Smooth muscle cell (in vitro differentiated cells): ENCODE data around the gene MPDU1. TPM values are rescaled to one million over a fixed set of nuclear protein-coding genes. Genes with fewer than 3 reads are reported as not detected.

Source experiments
- DNase-seq: peaks from one replicate; lab custom pipeline; 2025; ENCODE audit not compliant: unreplicated experiment; lab: John Stamatoyannopoulos, UW
- H2AFZ ChIP-seq: fragments of 200-600 bp; sonication (generic); 2 replicates; pipeline ENCODE4 v1.6.0; 2016; ENCODE audit warnings: antibody characterized with exemption, low read depth, mild to moderate bottlenecking
- H3F3A ChIP-seq: fragments of 200-600 bp; sonication (generic); 2 replicates; pipeline ENCODE4 v1.6.0; 2017; ENCODE audit warnings: antibody characterized with exemption, low read depth
- H3K27ac ChIP-seq: fragments of 200-600 bp; sonication (generic); 2 replicates; pipeline ENCODE4 v1.5.1; 2016; ENCODE audit warnings: low read depth, mild to moderate bottlenecking
- H3K27me3 ChIP-seq: fragments of 200-600 bp; sonication (generic); 2 replicates; pipeline ENCODE4 v1.6.1; 2016; ENCODE audit warnings: low read depth, mild to moderate bottlenecking
- H3K36me3 ChIP-seq: fragments of 200-600 bp; sonication (generic); 2 replicates; pipeline ENCODE4 v1.5.1; 2016; ENCODE audit warnings: low read depth
- H3K4me1 ChIP-seq: fragments of 200-600 bp; sonication (generic); 2 replicates; pipeline ENCODE4 v1.5.1; 2016; ENCODE audit warnings: low read depth
- H3K4me2 ChIP-seq: fragments of 200-600 bp; sonication (generic); 2 replicates; pipeline ENCODE4 v1.6.0; 2016; ENCODE audit warnings: mild to moderate bottlenecking
- H3K4me3 ChIP-seq: fragments of 200-600 bp; sonication (generic); 2 replicates; pipeline ENCODE4 v1.5.1; 2016; ENCODE audit warnings: mild to moderate bottlenecking
- H3K79me2 ChIP-seq: fragments of 200-600 bp; sonication (generic); 2 replicates; pipeline ENCODE4 v1.6.0; 2016; ENCODE audit warnings: low read depth, mild to moderate bottlenecking
- H3K9ac ChIP-seq: fragments of 200-600 bp; sonication (generic); 2 replicates; pipeline ENCODE4 v1.6.0; 2016; ENCODE audit warnings: low read depth
- H3K9me3 ChIP-seq: fragments of 200-600 bp; sonication (generic); replicated peaks from 2 replicates; pipeline ENCODE4 v1.5.1; 2016; ENCODE audit warnings: low read depth
- H4K20me1 ChIP-seq: fragments of 200-600 bp; sonication (generic); 2 replicates; pipeline ENCODE4 v1.6.0; 2016; ENCODE audit warnings: low read depth
- WGBS: methylation state at CpG from one replicate; pipeline ENCODE4 v1.1.7; 2016; ENCODE audit warnings: low lambda C conversion rate; 5-methylcytosine and 5-hydroxymethylcytosine counted together
- polyA plus RNA-seq: library from polyadenylated mRNA; unstranded; fragments of >200 nt; fragmentation: Nextera tagmentation; extraction: Ambion mirVana; gene quantifications from 2 replicates; pipeline ENCODE4 v1.2.1, GENCODE V29; 2016
- total RNA-seq: library from RNA; depleted of rRNA; stranded (reverse); fragments of >200 nt; gene quantifications from 2 replicates; pipeline ENCODE4 v1.2.3, GENCODE V29; 2014
- TF ChIP-seq, protein P1 (sequence below): fragments of 200-600 bp; sonication (generic); IDR thresholded peaks from 2 replicates; pipeline ENCODE4 v1.5.1; 2017; ENCODE audit warnings: borderline replicate concordance, mild to moderate bottlenecking, antibody characterized with exemption; ENCODE audit not compliant: insufficient read depth, poor library complexity, severe bottlenecking

MPDU1 gene
- total and polyA plus RNA-seq, 2 experiments from 2014 or later = 70.7 to 228 TPM

DNA sequence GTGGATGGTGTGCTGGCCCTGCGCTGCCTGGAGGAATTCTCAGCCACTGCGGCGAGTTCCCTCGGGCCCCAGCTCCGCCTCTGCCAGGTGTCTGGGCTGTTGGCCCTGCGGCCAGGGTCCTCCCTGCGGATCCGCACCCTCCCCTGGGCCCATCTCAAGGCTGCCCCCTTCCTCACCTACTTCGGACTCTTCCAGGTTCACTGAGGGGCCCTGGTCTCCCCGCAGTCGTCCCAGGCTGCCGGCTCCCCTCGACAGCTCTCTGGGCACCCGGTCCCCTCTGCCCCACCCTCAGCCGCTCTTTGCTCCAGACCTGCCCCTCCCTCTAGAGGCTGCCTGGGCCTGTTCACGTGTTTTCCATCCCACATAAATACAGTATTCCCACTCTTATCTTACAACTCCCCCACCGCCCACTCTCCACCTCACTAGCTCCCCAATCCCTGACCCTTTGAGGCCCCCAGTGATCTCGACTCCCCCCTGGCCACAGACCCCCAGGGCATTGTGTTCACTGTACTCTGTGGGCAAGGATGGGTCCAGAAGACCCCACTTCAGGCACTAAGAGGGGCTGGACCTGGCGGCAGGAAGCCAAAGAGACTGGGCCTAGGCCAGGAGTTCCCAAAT, 26.4 kb upstream of the MPDU1 start:
- Histone ChIP-seq H3K4me2 (no peak overlapping the region), H3K79me2 (peaks cover 3% of the 10 kb centered on the region), H3K9ac (no peak overlapping the region), H3K9me3 (no peaks in the 10 kb centered on the region), H2AFZ (no peak overlapping the region), H4K20me1 (no peaks in the 10 kb centered on the region), H3K27me3 (no peaks in the 10 kb centered on the region), H3F3A (peaks cover 1% of the 10 kb centered on the region), H3K4me1 (peaks cover 19% of the 10 kb centered on the region), H3K4me3 (no peak overlapping the region), H3K27ac (no peak overlapping the region), H3K36me3 (no peaks in the 10 kb centered on the region)
- DNase-seq = no peak
- TF ChIP-seq, protein P1, sequence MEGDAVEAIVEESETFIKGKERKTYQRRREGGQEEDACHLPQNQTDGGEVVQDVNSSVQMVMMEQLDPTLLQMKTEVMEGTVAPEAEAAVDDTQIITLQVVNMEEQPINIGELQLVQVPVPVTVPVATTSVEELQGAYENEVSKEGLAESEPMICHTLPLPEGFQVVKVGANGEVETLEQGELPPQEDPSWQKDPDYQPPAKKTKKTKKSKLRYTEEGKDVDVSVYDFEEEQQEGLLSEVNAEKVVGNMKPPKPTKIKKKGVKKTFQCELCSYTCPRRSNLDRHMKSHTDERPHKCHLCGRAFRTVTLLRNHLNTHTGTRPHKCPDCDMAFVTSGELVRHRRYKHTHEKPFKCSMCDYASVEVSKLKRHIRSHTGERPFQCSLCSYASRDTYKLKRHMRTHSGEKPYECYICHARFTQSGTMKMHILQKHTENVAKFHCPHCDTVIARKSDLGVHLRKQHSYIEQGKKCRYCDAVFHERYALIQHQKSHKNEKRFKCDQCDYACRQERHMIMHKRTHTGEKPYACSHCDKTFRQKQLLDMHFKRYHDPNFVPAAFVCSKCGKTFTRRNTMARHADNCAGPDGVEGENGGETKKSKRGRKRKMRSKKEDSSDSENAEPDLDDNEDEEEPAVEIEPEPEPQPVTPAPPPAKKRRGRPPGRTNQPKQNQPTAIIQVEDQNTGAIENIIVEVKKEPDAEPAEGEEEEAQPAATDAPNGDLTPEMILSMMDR = no peak
- WGBS = 76% methylated on average over 16 of the region's 19 CpGs

DNA sequence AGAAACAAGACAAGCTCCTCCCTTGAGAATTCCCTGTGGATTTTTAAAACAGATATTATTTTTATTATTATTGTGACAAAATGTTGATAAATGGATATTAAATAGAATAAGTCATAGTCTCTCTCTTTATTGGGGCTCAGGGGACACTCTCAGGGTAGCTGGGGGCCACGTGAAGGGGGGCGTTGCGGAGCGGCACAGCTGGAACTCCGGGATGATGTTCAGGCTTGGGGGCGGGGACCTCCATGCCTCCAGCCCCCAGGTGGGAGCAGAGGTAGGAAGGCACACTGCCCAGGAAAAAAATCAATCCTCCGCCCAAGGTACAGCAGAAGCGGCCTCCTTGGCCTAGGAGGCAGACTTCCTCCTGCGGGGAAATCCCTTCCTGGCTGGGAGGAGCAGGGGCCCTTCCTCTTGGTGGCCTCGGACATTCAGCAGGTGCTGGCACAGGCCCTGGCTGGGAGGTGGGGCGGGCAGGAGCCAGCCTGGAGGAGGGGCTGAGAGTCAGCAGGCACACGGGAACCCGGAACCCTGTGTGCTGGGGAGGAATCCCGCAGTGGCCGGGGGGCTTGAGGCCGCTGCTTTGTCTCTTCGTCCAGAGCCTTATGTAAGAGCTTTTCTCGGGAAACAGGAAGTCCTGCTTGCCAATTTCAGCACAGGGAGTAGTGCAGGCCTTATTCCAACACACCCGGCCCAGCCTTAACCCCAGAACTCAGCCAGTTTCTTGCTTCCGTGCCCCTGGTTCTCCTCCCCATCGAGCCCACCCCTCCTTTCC, 25.7 kb upstream of the MPDU1 start:
- Histone ChIP-seq H3K27ac (no peak overlapping the region), H3K79me2 (peaks cover 10% of the 10 kb centered on the region), H3K9me3 (no peaks in the 10 kb centered on the region), H3F3A (peaks cover 5% of the 10 kb centered on the region), H4K20me1 (no peaks in the 10 kb centered on the region), H2AFZ (no peak overlapping the region), H3K36me3 (no peaks in the 10 kb centered on the region), H3K27me3 (no peaks in the 10 kb centered on the region), H3K4me2 (no peak overlapping the region), H3K9ac (no peak overlapping the region), H3K4me3 (no peak overlapping the region), H3K4me1 (peaks cover 25% of the 10 kb centered on the region)
- 51% methylated on average over 21 of the region's 21 CpGs for WGBS
- DNase-seq = no peak
- TF ChIP-seq, protein P1 = no peak

DNA sequence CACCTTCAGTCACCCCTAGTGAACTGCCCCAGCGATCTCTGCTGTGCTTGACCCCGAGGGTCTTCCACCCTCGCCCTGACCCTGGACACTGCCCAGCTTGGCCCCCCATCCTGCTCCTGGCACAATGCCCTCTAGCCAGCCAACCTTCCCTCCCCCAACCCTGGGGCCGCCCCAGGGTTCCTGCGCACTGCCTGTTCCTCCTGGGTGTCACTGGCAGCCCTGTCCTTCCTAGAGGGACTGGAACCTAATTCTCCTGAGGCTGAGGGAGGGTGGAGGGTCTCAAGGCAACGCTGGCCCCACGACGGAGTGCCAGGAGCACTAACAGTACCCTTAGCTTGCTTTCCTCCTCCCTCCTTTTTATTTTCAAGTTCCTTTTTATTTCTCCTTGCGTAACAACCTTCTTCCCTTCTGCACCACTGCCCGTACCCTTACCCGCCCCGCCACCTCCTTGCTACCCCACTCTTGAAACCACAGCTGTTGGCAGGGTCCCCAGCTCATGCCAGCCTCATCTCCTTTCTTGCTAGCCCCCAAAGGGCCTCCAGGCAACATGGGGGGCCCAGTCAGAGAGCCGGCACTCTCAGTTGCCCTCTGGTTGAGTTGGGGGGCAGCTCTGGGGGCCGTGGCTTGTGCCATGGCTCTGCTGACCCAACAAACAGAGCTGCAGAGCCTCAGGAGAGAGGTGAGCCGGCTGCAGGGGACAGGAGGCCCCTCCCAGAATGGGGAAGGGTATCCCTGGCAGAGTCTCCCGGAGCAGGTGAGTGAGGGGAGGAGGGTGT, 24.9 kb upstream of the MPDU1 start, which contains the start of gene TNFSF13:
TNFSF13 (plus strand) TSS at position 207 of the 776 bp plus-strand sequence; CDS start at position 497, 290 bp downstream.
- H4K20me1 ChIP-seq = no peaks in the 10 kb centered on the region
- H3F3A ChIP-seq = peaks cover 5% of the 10 kb centered on the region
- no peak within 1 kb of the TSS for H3K9ac ChIP-seq
- H3K9me3 ChIP-seq = no peaks in the 10 kb centered on the region
- no peak within 1 kb of the TSS for H3K4me2 ChIP-seq
- no peak within 1 kb of the TSS for H3K4me3 ChIP-seq
- no peak for DNase-seq
- no peak within 1 kb of the TSS for H3K27ac ChIP-seq
- no peaks in the 10 kb centered on the region for H3K36me3 ChIP-seq
- no peak within 1 kb of the TSS for H2AFZ ChIP-seq
- WGBS = 95% methylated on average over 16 of the region's 16 CpGs
- no peaks in the 10 kb centered on the region for H3K27me3 ChIP-seq
- H3K4me1 ChIP-seq = peaks cover 26% of the 10 kb centered on the region
- peaks cover 18% of the 10 kb centered on the region for H3K79me2 ChIP-seq
- TF ChIP-seq, protein P1 = no peak
